HG02938 (cell line): ENCODE data around the gene CLDN20.
A peak's percentile ranks its signal among the peaks of the same experiment; 100 is the strongest.
"Not testable (repeated sequence)": the region's sequence is repeated elsewhere in the genome, so short reads cannot be mapped to it uniquely, and the experiment has no call there.

Experiments
- ATAC-seq: cut with Tn5 transposase; IDR thresholded peaks from one replicate; pipeline ENCODE4 v1.9.1; 2021; ENCODE audit warnings: mild to moderate bottlenecking, moderate library complexity; ENCODE audit not compliant: unreplicated experiment

The CLDN20 gene, protein sequence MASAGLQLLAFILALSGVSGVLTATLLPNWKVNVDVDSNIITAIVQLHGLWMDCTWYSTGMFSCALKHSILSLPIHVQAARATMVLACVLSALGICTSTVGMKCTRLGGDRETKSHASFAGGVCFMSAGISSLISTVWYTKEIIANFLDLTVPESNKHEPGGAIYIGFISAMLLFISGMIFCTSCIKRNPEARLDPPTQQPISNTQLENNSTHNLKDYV

DNA sequence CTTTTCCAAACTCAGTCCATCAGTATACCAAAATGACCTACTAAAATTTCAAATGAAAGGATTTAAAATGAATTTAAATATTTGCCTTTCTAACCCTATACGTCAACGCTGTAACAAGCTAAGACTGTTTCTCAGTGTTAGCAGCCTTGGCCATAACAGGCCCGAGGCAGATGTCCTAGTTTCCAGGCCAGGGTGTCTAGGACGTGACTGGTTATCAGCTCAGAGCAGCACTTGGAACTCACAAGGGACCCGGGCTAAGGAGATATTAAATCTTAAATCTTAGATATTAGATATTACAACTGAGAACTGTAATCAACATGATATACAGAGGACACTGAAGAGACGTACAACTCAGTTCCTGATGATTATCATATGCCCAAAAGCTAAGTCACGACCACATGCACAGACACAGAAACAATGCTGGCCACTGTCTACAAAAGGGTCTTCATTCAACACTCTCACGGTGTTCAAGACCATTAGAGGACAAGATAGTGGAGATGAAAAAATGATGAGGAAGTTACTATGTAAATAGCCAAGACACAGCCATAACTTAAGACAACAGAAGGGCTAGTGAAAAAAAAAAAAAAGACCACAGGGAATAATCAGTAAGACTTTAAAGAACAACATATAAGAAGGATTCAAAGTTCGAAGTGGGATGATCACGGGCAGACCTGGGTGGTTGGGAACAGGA, at the start of gene CLDN20:
Gene CLDN20 (plus strand): TSS at position 641 of the 691 bp plus-strand sequence. CDS start 11,707 bp downstream, outside the sequence.
- ATAC-seq: no peak

DNA sequence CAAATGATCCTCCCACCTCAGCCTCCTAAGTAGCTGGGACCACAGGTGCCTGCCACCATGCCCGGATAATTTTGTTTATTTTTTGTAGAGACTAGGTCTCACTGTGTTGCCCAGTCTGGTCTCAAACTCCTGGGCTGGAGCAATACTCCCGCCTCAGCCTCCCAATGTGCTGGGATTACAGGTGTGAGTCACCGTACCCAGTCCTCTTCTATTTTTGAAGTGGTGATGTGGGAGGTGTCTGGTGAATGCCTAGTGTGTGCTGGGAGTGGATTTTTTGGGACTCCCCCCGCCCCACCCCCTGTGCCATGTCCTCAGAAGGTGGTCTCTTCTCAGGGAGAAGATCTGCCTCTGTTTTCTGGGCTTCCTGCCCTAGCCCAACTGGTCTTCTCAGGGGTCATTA, 47.9 kb upstream of the CLDN20 start:
- ATAC-seq: no peak

DNA sequence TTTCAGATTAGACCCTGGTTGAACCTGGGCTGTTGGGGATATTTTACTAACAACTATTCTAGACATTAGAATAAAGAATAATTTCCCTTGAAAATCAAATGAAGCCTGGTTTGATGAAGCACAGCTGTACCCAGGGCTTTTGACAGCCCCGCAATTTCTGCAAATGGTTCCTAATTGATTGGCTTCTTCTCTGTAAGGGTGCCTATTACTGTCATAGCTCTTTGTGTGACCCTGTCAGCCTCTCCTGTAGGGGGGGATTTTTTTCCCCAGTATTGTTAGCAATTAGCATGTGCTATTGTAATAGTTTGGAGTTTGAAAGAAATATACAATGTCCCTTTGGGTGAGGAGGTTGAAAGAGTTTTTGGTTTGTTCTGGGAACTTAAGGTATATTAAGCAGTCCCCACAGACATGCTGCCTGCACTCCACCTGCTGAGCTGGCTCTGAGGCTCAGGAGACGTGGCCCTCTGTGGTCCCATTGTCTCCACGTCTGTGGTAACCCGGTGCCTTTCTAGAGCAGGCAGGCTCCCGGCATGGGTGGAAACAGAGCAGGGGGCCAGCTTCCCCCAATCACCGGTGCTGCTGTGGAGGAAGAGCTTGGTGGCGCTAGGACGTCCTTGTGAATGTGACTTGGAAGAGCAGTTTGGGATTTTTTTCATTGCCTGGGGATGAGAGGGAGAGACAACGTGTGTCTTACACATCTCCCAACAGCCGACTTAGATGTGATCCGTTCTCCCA, 47.3 kb upstream of the CLDN20 start:
- ATAC-seq: no peak

DNA sequence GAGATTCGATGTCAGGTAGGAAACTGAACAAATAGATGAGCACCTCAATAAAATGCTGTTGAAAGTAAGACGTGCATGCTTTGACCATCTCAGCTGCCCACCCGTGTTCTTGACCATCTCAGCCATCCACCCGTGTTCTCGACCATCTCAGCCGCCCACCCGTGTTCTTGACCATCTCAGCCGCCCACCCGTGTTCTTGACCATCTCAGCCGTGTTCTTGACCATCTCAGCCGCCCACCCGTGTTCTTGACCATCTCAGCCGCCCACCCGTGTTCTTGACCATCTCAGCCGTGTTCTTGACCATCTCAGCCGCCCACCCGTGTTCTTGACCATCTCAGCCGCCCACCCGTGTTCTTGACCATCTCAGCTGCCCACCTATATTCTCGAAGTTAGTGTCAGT, 45.1 kb upstream of the CLDN20 start:
- ATAC-seq: not testable (repeated sequence)

DNA sequence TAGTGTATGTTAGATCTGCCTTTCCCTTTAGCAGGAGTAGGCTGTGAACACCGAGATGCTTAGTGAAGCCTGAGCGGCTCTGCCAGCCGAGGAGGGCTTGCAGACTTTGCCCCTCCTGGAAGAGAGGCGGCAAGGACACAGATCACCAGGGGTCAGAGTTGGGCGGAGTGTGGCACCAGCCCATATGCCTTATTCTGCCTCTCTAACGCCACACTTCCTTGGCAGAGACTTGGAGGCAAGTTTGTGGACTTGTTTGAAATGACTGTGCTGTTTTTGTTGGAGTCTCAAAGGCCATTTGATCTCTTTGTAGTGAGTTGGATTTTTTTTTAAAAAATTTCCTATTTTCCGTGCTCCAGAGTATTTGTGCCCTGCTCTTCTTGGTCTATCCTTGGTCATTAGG, 44.5 kb upstream of the CLDN20 start:
- ATAC-seq: no peak

DNA sequence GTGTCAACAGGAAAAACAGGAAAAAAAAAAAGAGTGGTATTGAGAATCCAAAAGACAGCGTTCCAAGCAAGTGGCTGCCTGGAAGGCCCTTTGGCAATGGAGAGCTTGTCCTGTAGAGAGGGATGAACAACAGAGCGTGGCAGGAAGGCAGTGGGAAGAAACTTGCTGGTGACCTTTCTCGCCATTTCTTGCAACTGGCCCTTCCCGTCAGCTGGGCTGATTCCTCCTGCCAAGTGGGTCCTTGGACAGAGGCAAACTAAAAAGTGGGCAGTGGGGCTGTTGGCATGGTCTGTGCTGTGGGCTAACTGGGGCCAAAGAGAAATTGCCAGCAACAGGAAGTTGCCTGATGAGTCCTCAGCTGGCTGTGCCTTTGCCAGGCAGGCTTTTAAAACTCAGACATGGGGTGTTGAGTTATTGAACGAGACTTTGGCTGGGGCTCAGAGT, 43.9 kb upstream of the CLDN20 start:
- ATAC-seq: no peak

DNA sequence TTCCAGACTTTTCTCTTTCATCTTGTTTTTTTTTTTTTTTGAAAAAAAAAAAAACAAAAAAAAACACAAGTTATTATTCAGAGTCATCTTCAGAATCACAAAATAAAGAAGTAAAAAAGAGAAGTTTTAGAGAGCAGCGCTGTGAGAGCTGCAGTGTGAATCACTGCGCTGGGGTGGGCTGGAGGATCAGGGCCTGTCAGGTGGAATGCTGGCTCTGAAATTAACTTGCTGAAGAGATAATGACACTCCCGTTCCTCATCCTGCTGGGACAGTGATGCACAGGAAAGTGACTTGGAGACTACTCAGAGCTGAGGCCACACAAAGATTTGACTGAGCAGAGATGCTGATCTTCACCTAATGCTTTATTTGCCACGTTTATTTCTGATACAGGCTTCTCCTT, 42.7 kb upstream of the CLDN20 start:
- ATAC-seq: no peak

DNA sequence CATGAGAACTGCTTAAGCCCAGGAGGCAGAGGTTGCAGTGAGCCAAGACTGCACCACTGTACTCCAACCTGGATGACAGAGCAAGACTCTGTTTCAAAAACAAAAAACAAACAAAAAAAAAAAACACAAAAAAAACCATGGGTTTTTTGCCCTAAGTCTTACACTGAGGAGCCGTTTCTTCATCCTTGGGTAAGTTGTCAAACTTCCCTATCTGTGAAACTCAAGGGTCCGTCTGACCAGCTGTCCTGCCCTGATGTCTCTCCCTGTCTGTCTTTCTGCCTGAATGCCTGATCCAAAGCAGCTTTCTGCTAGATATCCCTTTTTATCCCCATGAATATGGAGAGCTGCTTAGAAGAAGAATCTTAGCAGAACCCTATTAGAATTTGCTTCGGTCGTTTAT, 41.3 kb upstream of the CLDN20 start:
- no peak for ATAC-seq

DNA sequence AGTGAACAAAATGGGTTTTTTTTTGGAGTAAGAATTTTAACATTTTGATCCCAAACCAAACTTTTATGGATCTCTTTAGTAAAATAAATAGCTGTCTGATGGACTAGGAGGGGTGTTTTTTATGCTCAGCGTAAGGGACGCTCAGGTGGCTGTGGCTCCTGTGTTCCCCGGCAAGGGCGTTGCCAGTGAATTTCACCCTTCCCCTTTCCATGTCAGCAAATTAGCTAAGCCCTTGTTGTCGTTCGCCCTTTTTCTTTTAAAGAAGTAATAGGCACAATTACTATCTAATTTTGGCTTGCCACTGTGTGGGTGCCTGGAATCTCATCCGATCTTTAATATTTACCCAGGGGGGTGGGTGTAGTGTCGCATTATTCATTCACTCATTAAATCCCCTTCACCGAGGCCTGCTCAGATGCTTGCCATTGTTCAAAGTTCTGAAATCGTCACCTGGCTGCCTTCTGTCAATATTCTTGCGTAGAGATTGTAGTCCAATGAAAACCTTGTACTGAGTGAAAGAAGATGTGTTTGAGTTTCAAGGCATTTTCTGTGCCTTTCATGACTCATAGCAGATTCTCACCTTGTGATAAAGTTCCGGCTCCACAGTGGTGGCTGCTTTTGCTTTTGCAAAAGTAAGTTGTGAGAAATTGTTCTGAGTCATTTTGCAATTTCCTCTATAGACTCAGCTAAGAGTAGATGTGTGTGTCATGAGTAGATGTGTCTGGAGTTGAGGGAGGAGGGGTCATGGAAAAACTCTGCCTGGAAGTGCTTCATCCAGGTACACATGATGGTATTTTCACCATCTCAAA, 40.0 kb upstream of the CLDN20 start:
- ATAC-seq: peak; percentile 98

DNA sequence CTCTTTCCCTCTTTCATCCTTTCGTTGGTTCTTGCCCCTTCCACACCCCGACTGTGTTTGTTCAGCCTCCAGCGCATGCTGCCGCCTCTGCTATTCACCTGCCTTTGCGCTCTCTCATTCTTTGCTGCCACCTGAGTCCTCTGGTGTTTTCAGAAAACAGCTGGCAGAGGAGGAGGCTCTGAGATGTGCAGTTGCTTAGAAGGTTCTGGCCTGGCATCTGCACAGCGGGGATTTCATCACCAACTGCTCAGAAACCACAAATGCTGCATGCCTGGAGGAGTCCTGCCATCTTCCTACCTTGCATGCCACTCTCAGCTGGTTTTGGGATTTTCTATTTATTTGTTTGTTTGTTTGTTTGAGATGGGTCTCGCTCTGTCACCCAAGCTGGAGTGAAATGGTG, 39.2 kb upstream of the CLDN20 start:
- no peak for ATAC-seq

DNA sequence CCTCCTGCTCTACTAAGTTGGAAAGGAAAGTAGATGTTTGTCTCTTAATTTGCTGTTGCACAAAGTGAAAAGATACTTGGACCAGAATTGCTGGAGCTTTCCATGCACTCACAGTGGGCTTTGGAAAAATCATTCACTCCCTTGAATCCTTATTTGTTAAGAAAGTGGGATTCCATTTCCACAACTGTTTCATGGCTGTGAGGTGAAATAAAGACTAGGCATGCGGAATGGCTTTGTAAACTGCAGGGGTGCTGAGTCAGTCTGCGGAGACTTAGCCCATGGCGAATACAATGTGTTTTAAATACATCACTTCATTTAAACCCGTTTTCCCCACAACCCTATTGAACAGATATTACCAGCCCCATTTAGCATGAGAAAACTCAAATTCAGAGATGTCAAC, 36.8 kb upstream of the CLDN20 start:
- ATAC-seq: no peak

DNA sequence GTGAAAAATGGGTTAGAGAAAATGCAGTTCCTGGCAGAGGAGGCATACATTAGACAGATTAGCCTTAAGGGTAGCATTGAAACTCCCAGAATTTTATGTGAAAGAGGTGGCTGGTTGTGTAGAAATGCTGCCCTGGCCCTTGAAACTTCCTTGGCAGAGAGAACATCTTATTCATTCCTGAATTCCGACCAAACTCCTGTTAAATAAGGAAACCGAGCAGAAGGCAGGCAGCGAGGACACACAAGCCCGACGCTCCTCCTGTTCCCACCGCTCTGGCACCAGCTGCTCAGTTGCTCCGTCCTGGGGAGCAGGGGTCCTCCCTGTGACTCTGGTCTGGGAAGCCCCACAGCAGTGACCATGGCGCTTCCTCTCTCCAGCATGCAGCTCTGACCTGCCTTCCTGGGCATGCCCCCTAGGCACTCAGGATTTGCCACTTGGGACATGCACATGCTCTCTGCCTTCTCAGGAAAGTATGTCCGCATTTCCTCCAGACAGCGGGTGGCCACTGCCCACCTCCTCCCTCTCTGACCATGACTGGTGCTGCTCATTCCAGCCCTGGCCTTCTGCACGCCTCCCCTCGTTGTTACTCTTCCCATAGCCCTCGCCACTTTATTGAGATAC, 35.2 kb upstream of the CLDN20 start:
- no peak for ATAC-seq

DNA sequence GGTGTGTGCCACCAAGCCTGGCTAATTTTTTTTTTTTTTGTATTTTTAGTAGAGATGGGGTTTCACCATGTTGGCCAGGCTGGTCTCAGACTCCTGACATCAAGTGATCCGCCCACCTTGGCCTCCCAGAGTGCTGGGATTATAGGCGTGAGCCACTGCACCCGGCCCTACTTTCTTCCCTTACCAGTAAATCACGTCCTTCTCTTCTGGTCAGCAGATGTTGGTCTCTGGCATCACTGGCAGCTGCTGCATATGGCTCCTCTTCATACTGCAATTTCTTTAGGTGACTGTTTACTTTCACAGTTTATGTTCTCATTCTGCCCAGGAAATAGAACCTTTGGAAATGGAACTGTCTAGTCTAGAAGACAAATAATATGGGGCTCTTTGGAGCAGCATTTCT, 32.8 kb upstream of the CLDN20 start:
- not testable (repeated sequence) for ATAC-seq

DNA sequence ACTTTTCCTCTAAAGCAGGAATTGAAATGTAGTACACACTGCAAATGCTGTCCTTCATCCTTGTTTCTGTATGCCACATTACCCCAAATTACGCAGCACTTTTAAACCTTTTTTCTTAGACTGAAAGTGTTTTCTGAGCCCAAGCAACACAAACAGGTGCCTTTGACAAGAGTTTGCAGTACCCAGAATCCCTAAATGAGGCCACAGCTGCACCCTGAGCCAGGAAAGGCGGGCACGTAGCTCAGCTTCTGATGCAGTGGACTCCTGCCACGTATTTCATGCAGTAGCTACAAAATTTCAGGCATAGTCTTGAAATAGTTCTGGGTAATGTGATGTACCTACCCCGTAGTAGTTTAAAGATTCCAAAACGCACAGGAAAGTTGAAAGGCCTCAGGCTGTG, 31.0 kb upstream of the CLDN20 start:
- ATAC-seq: no peak

DNA sequence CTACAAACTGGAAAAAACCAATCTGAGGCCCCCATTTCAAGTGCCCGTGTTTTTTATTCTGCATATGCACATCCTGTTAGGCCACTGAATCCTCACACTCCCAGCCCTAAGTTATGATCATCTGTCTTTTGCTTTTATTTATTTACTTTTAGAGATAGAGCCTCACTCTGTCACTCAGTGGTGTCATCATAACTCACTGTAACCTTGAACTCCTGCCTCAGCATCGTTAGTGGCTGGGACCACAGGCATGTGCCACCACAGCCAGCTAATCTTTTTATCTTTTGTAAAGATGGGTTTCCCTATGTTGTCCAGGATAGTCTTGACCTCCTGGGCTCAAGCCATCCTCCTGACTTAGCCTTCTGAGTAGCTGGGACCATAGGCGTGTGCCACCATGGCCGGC, 29.6 kb upstream of the CLDN20 start:
- no peak for ATAC-seq

DNA sequence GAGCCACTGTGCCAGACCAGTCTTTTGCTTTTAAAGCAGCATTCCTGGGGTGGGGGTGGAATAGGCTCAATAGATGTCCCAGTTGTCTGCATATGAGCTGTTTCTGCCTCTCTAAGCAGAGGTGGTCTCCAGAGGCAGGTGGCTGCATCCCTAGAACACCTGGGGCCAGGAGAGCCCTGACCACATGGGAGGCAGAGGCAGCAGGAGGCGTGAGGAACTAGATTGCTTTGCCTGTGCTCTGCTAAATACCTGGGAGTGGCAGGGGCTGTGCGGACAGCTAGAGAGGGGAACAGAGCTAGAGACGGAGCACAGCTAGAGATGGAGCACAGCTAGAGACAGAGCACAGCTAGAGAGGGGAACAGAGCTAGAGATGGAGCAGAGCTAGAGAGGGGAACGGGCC, 29.1 kb upstream of the CLDN20 start:
- no peak for ATAC-seq

DNA sequence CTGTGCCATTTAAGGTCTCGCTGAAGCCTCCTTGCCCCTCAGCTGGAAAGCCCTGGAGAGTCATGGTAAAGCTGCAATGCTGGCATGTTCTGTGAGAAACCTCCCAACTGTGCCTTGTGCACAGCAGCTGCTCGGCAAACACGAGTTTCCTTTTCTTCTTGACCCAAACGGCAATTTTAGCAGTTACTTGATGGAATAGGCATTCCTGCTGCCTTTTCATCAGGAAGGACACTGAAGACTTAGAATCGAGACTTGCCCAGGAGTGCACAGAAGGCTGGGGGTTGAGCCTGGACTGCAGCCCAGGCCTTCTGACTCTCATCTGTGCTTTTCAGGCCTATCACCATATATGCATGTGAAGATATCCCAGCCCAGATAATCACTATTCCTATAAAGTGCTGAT, 28.7 kb upstream of the CLDN20 start:
- ATAC-seq: no peak

DNA sequence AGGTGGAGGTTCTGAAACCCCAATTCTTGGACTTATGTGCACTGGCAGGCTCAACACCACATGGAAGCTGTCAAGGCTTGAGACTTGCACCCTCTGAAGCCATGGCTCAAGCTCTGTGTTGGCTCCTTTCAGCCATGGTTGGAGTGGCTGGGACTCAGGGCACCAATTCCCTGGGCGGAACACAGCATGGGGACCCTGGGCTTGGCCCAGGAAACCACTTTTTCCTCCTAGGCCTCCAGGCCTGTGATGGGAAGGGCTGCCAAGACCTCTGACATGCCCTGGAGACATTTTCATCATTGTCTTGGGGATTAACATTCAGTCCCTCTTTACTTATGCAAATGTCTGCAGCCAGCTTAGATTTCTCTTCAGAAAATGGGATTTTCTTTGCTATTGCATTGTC, 26.2 kb upstream of the CLDN20 start:
- ATAC-seq: no peak

DNA sequence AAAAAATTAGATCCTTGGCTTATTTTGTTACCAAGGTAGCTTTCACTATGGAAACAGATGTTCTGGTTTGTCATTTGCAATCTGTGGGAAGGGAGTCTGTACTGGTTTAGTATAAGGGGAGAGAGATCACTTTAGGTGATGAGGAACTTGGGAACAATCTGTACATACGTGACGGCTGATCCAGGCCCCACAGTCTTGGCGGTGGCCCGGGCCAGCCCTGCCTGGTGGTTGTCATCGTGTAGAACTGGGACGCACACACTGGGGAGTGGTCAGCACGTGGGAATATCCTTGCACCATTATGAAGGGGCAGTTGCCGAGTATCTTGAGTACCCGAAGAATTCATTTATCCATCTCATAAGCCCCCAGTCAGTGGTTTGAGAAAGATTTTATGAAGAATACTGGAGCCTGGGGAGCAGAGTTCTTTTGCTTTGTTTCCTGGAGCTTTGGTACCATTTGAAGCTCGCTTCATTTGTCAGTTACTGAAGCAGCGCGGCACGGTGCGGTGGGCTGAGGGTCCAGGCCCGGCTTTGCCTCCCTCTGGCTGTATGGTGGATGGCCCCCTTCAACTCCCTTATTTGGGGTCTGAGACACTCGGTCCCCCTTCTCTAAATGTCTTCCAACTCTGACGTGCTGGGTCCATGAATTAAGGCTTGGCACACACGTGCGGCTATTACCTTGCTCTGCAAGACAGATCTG, 22.8 kb upstream of the CLDN20 start:
- no peak for ATAC-seq

DNA sequence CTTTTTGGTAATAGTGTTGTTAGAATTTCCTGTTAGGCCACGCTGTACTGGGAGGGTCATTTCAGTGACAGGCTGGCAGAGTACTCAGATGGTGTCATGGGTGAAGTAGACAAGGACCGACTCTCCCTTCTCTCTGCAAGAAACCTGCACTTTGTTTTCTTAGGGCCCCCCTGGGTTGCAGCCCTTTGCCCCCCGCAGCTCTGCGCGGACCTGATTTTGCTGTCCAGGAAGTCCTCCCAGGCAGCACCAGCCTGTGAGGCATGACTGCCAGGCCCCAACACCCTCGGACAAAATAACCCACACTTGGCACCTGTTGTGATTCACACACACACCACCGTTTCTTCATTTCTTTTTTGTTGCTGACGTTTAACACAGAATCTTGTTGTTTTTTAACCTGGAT, 21.8 kb upstream of the CLDN20 start:
- ATAC-seq: no peak
